Astrocyte (in vitro differentiated cells and primary cell): ENCODE results near the gene FAM107B.

Experiments
- CTCF ChIP-seq: IDR thresholded peaks from 2 replicates; pipeline ENCODE4 v1.5.1; 2011; ENCODE audit warnings: low read depth, mild to moderate bottlenecking, inconsistent platforms, low read length, moderate library complexity; ENCODE audit not compliant: insufficient read depth
- EZH2 ChIP-seq: IDR thresholded peaks from 2 replicates; pipeline ENCODE4 v1.6.1; 2012; ENCODE audit warnings: mild to moderate bottlenecking, low read length, inconsistent platforms; ENCODE audit not compliant: insufficient read depth

- no peak for TF ChIP-seq CTCF
- TF ChIP-seq EZH2 = no peak
These were observed 9.9 kb upstream of the FAM107B start for GRCh38 chr10:14784459-14785055.
